T-cell (primary cell): Measurements from ENCODE around the gene PCCB. TPM values are rescaled to one million over a fixed set of nuclear protein-coding genes. Genes with fewer than 3 reads are reported as not detected.
A peak's percentile ranks its signal among the peaks of the same experiment; 100 is the strongest.

ENCODE experiments used
- ATAC-seq, 4 experiments: fragments of 200-7000 bp in 3 of 4; fragments of 150-1000 bp in 1 of 4; cut with Tn5 transposase; replicated peaks in 1 of 4; 1 replicate in 3 of 4; 2 replicates in 1 of 4; pipeline ENCODE4 v1.10.0; 2021; ENCODE audit warnings: moderate library complexity in 3 of 4, mild to moderate bottlenecking in 2 of 4, moderate number of reproducible peaks in 1 of 4
- CTCF ChIA-PET, 2 donors: fragments of 300-600 bp; sonication (Branson Sonifier 250); formaldehyde crosslinking; loops; one replicate each; lab custom pipeline; 2022; ENCODE audit warnings: antibody characterized with exemption in 2 of 2; lab: Charles Lee
- POLR2A ChIA-PET, 2 donors: fragments of 300-600 bp; sonication (Branson Sonifier 250); formaldehyde crosslinking; loops; one replicate each; lab custom pipeline; 2022; ENCODE audit warnings: antibody characterized with exemption in 2 of 2; lab: Charles Lee
- DNase-seq, 35 experiments: peaks; one replicate each; pipeline versions ENCODE4 v3.0.0 to v3.0.0-alpha.2; 2013 to 2023
- H3K27ac ChIP-seq: one replicate; pipeline ENCODE4 v1.5.1; 2013; ENCODE audit warnings: low read length
- H3K27me3 ChIP-seq, 2 experiments: replicated peaks in 1 of 2; 1 replicate in 1 of 2; 2 replicates in 1 of 2; pipeline versions ENCODE4 v1.6.1 to v1.7.0; 2013; ENCODE audit warnings: low read length in 1 of 2, mixed read lengths in 1 of 2; ENCODE audit not compliant: control insufficient read depth in 2 of 2, insufficient read depth in 2 of 2; ENCODE audit errors: extremely low read depth in 1 of 2
- H3K36me3 ChIP-seq, 2 donors: 1 replicate in 1 of 2; 2 replicates in 1 of 2; pipeline versions ENCODE4 v1.6.1 to v1.7.0; 2013; ENCODE audit warnings: low read length in 1 of 2; ENCODE audit not compliant: control insufficient read depth in 2 of 2, insufficient read depth in 1 of 2; ENCODE audit errors: extremely low read depth in 1 of 2
- H3K4me1 ChIP-seq, 2 experiments: 1 replicate in 1 of 2; 2 replicates in 1 of 2; pipeline versions ENCODE4 v1.6.1 to v1.7.0; 2013; ENCODE audit warnings: low read length in 2 of 2, mixed read lengths in 1 of 2; ENCODE audit not compliant: insufficient read depth in 2 of 2, control insufficient read depth in 1 of 2; ENCODE audit errors: extremely low read depth in 1 of 2
- H3K4me3 ChIP-seq, 2 donors: 1 replicate in 1 of 2; 2 replicates in 1 of 2; pipeline versions ENCODE4 v1.5.1 to v1.7.0; 2013; ENCODE audit warnings: mild to moderate bottlenecking in 2 of 2, low read length in 1 of 2, moderate library complexity in 1 of 2; ENCODE audit not compliant: control insufficient read depth in 1 of 2; ENCODE audit errors: extremely low read depth in 1 of 2
- H3K9me3 ChIP-seq: 2 replicates; pipeline ENCODE4 v1.7.0; 2013
- H3K27ac Mint-ChIP-seq, 2 donors: one replicate each; pipeline ENCODE4 v1.8.0; 2020 to 2021; ENCODE audit warnings: mild to moderate bottlenecking in 2 of 2, mixed read lengths in 2 of 2
- H3K27me3 Mint-ChIP-seq, 2 donors: one replicate each; pipeline ENCODE4 v1.8.0; 2021 to 2022; ENCODE audit warnings: mixed read lengths in 2 of 2
- H3K36me3 Mint-ChIP-seq: one replicate; pipeline ENCODE4 v1.8.0; 2021; ENCODE audit warnings: mixed read lengths
- H3K4me1 Mint-ChIP-seq, 3 donors: one replicate each; pipeline ENCODE4 v1.8.0; 2020 to 2022; ENCODE audit warnings: mixed read lengths in 3 of 3, mild to moderate bottlenecking in 1 of 3
- H3K4me3 Mint-ChIP-seq, 3 donors: one replicate each; pipeline ENCODE4 v1.8.0; 2020 to 2022; ENCODE audit warnings: mild to moderate bottlenecking in 3 of 3, mixed read lengths in 3 of 3, moderate library complexity in 3 of 3
- H3K9me3 Mint-ChIP-seq, 3 donors: one replicate each; pipeline ENCODE4 v1.8.0; 2020 to 2022; ENCODE audit warnings: mixed read lengths in 3 of 3
- WGBS: methylation state at CpG from one replicate; pipeline ENCODE4 v1.1.5; 2013; ENCODE audit warnings: missing lambda C conversion rate; ENCODE audit not compliant: insufficient coverage; 5-methylcytosine and 5-hydroxymethylcytosine counted together
- total RNA-seq, 35 experiments: library from RNA in 6 of 35; stranded (reverse) in 6 of 35; fragments of 120-200 nt in 1 of 35; gene quantifications; one replicate each; pipeline versions ENCODE4 v1.2.1 to v1.2.4 and lab custom pipeline; 2013 to 2026

The PCCB gene
- total RNA-seq, 5 donors from 2014 or later (not counting 1 experiment from before 2014, with no cell fraction given), result 13.8 to 19.3 (median 16.1) TPM

DNA sequence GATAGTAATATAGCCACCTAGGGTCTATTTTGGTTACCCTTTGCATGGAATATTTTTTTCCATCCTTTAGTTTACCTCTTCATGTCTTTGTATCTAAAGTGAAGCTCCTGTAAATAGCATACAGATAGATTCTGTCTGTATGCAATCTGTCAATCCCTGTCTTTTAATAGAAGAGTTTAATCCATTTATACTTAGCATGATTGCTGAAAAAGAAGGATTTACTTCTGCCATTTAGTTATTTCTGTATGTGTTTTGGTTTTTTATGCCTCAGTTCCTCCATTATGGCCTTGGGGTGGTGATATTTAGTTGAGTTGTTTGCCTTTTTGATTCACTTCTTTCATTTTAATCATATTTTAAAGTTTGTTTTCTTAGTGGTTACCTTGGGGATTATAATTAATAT lies 29.0 kb downstream of the PCCB start:
- Mint-ChIP-seq H3K36me3 (peaks cover 71% of the 10 kb centered on the region), H3K4me3 (no peak overlapping the region), H3K27ac (no peak overlapping the region), H3K4me1 (peaks cover 20 to 24% (median 21%) of the 10 kb centered on the region in 3 donors), H3K27me3 (no peaks in the 10 kb centered on the region), H3K9me3 (peaks cover 7 to 24% (median 12%) of the 10 kb centered on the region in 3 donors)
- ATAC-seq, result no peak
- Histone ChIP-seq H3K27me3 (no peaks in the 10 kb centered on the region), H3K9me3 (no peaks in the 10 kb centered on the region), H3K4me1 (peaks cover 0 to 3% of the 10 kb centered on the region in 2 experiments), H3K4me3 (no peak overlapping the region), H3K36me3 (peaks cover 9 to 14% of the 10 kb centered on the region in 2 donors), H3K27ac (no peak overlapping the region)
- ChIA-PET POLR2A (no interaction called here), CTCF (no interaction called here)
- DNase-seq, result no peak

GRCh38 chr3:136280961-136281360 lies 30.8 kb downstream of the PCCB start:
- no peaks in the 10 kb centered on the region for H3K9me3 ChIP-seq
- CTCF ChIA-PET, result no interaction called here

GRCh38 chr3:136281966-136282520 lies 31.9 kb downstream of the PCCB start:
- ATAC-seq, result peak in 1 of 4 experiments; percentile 42
- Histone ChIP-seq H3K36me3 (peaks cover 9 to 24% of the 10 kb centered on the region in 2 donors), H3K27me3 (no peaks in the 10 kb centered on the region), H3K9me3 (no peaks in the 10 kb centered on the region), H3K4me3 (no peak overlapping the region), H3K4me1 (peaks cover 0 to 3% of the 10 kb centered on the region in 2 experiments), H3K27ac (no peak overlapping the region)
- no CpG with 5 or more reads among the region's 1 CpG for WGBS
- H3K4me3 Mint-ChIP-seq, result no peak overlapping the region
- peaks cover 73% of the 10 kb centered on the region for H3K36me3 Mint-ChIP-seq
- H3K4me1 Mint-ChIP-seq, result peaks cover 15 to 21% (median 15%) of the 10 kb centered on the region in 3 donors
- peak overlapping the region in 1 of 2 donors; percentile 19 for H3K27ac Mint-ChIP-seq
- ChIA-PET CTCF (interaction anchor here in 1 of 2 donors (0.6 to 0.8 kb wide), 2 partner anchors 184 to 232 kb away, joined by 3 to 11 read pairs; no protein-coding TSS in a partner anchor), POLR2A (no interaction called here)
- H3K27me3 Mint-ChIP-seq, result no peaks in the 10 kb centered on the region
- H3K9me3 Mint-ChIP-seq, result peaks cover 7 to 24% (median 12%) of the 10 kb centered on the region in 3 donors
- DNase-seq, result no peak

More at GRCh38 chr3:136280961-136281360, 30.8 kb downstream of the PCCB start:
- Histone ChIP-seq H3K36me3 (peaks cover 9 to 25% of the 10 kb centered on the region in 2 donors), H3K27ac (no peak overlapping the region), H3K4me1 (peaks cover 0 to 3% of the 10 kb centered on the region in 2 experiments), H3K4me3 (no peak overlapping the region), H3K27me3 (no peaks in the 10 kb centered on the region)
- no CpG with 5 or more reads among the region's 2 CpGs for WGBS
- Mint-ChIP-seq H3K27me3 (no peaks in the 10 kb centered on the region), H3K27ac (no peak overlapping the region), H3K4me1 (peaks cover 15 to 21% (median 15%) of the 10 kb centered on the region in 3 donors), H3K9me3 (peaks cover 7 to 24% (median 12%) of the 10 kb centered on the region in 3 donors), H3K4me3 (no peak overlapping the region), H3K36me3 (peaks cover 69% of the 10 kb centered on the region)
- no peak for ATAC-seq
- POLR2A ChIA-PET, result interaction anchor here (0.6 to 1.0 kb wide), 2 partner anchors 87 to 202 kb away, joined by 3 to 8 read pairs; no protein-coding TSS in a partner anchor
- no peak for DNase-seq

DNA sequence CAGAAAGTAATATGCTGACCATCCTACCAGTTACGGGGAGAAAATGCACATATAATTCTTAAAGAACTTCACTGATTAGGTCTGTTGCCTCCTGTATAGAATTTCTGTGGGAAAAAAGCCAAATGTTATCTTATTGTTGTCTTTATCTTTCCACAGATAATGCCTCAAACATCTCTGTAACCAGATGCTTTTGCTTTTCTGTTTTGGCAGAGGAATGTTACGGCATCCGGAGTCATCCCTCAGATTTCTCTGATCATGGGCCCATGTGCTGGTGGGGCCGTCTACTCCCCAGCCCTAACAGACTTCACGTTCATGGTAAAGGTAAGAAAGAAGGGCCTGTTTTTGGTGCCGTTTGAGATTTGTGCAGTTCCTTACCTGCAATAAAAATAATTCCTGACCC lies 33.5 kb downstream of the PCCB start:
- no peak overlapping the region for H3K27ac Mint-ChIP-seq
- ChIA-PET POLR2A (no interaction called here), CTCF (no interaction called here)
- peaks cover 7 to 20% (median 12%) of the 10 kb centered on the region in 3 donors for H3K9me3 Mint-ChIP-seq
- 100% methylated on average over 1 of the region's 6 CpGs for WGBS
- Histone ChIP-seq H3K27ac (no peak overlapping the region), H3K36me3 (peaks cover 3 to 27% of the 10 kb centered on the region in 2 donors), H3K27me3 (no peaks in the 10 kb centered on the region), H3K4me3 (no peak overlapping the region), H3K4me1 (peaks cover 0 to 3% of the 10 kb centered on the region in 2 experiments), H3K9me3 (no peaks in the 10 kb centered on the region)
- peaks cover 73% of the 10 kb centered on the region for H3K36me3 Mint-ChIP-seq
- H3K4me1 Mint-ChIP-seq, result peaks cover 15 to 21% (median 17%) of the 10 kb centered on the region in 3 donors
- no peak for ATAC-seq
- H3K27me3 Mint-ChIP-seq, result no peaks in the 10 kb centered on the region
- no peak for DNase-seq
- no peak overlapping the region for H3K4me3 Mint-ChIP-seq

DNA sequence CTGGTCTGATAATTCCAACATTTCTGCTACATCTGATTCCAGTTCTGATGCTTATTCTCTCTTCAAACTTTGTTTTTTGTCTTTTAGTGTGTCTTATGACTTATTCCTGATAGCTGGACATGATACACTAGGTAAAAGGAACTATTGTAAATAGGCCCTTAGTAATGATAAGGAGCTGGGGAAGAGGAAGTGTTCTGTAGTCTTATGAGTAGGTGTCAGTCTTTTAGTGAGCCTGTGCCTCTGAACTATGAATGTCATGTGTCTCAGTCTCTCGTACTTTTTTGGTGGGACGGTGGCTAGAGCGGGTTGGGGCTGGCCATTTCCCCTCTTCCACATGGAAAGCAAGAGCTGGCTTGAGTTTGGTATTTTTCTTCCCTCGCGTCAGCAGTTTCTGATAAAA lies 41.2 kb downstream of the PCCB start:
- Mint-ChIP-seq H3K4me1 (peaks cover 1 to 9% (median 2%) of the 10 kb centered on the region in 3 donors), H3K27me3 (no peaks in the 10 kb centered on the region), H3K36me3 (peaks cover 69% of the 10 kb centered on the region), H3K9me3 (no peaks in the 10 kb centered on the region), H3K27ac (no peak overlapping the region), H3K4me3 (no peak overlapping the region)
- no peaks in the 10 kb centered on the region for H3K4me1 ChIP-seq
- peaks cover 9 to 13% of the 10 kb centered on the region in 2 donors for H3K36me3 ChIP-seq
- no peak overlapping the region for H3K27ac ChIP-seq
- no peak for DNase-seq
- H3K27me3 ChIP-seq, result no peaks in the 10 kb centered on the region
- CTCF ChIA-PET, result interaction anchor here in 1 of 2 donors (0.6 kb wide), 1 partner anchor 1436 kb away, joined by 4 read pairs; no protein-coding TSS in a partner anchor
- H3K4me3 ChIP-seq, result no peak overlapping the region
- ATAC-seq, result no peak
- H3K9me3 ChIP-seq, result no peaks in the 10 kb centered on the region
- POLR2A ChIA-PET, result no interaction called here
- WGBS, result 96% methylated on average over 4 of the region's 5 CpGs

DNA sequence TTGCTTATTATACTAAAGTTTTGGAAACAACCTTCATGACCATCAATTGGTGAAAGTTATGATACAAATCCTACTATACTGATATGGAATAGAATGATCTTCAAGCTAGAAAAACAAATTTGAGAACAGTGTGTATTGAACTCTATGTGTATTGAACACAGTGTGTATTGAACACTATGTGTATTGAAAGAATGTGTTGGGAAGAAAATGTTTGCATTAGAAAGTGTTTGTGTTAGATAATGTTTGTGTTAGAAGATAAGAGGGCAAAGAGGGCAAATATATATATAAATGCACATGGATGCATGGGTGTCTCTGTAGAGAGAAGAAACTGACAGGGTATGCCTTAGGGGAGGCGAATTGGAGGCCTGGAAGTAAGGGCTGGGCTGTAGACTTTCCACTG lies 42.4 kb downstream of the PCCB start:
- H3K4me3 ChIP-seq, result no peak overlapping the region
- peaks cover 68% of the 10 kb centered on the region for H3K36me3 Mint-ChIP-seq
- no peaks in the 10 kb centered on the region for H3K27me3 Mint-ChIP-seq
- H3K4me3 Mint-ChIP-seq, result no peak overlapping the region
- no peak for DNase-seq
- POLR2A ChIA-PET, result no interaction called here
- H3K27me3 ChIP-seq, result no peaks in the 10 kb centered on the region
- WGBS, result no CpG with 5 or more reads among the region's 1 CpG
- no peak overlapping the region for H3K27ac ChIP-seq
- peaks cover 5 to 9% of the 10 kb centered on the region in 2 donors for H3K36me3 ChIP-seq
- no peak overlapping the region for H3K27ac Mint-ChIP-seq
- H3K4me1 ChIP-seq, result no peaks in the 10 kb centered on the region
- no peaks in the 10 kb centered on the region for H3K9me3 Mint-ChIP-seq
- H3K4me1 Mint-ChIP-seq, result peaks cover 0 to 9% (median 1%) of the 10 kb centered on the region in 3 donors
- CTCF ChIA-PET, result interaction anchor here in 1 of 2 donors (0.6 kb wide), 1 partner anchor 19 kb away, joined by 3 read pairs; no protein-coding TSS in a partner anchor
- no peaks in the 10 kb centered on the region for H3K9me3 ChIP-seq
- ATAC-seq, result no peak
